RWPE2 (cell line): ENCODE results near the gene CRISPLD2.

Experiments used
- ATAC-seq: fragments of 200-7000 bp; cut with Tn5 transposase; 3 replicates; pipeline ENCODE4 v1.9.1; 2021; ENCODE audit warnings: low read depth
- DNase-seq: peaks from one replicate; pipeline ENCODE4 v3.0.0-alpha.2; 2020; ENCODE audit warnings: low spot score
- H3K27ac ChIP-seq: fragments of 450-650 bp; 2 replicates; pipeline ENCODE4 v1.5.1; 2017; ENCODE audit warnings: mild to moderate bottlenecking; ENCODE audit not compliant: poor library complexity, severe bottlenecking
- H3K27me3 ChIP-seq: fragments of 250-450 bp; sonication (Bioruptor Pico); 2 replicates; pipeline ENCODE4 v1.5.1; 2021; ENCODE audit warnings: mild to moderate bottlenecking, moderate library complexity; ENCODE audit not compliant: insufficient read depth, poor library complexity, severe bottlenecking
- H3K36me3 ChIP-seq: fragments of 250-450 bp; sonication (Bioruptor Pico); 2 replicates; pipeline ENCODE4 v1.5.1; 2020; ENCODE audit warnings: low read depth, mild to moderate bottlenecking, moderate library complexity
- H3K4me1 ChIP-seq: fragments of 250-450 bp; sonication (Bioruptor Pico); 2 replicates; pipeline ENCODE4 v1.5.1; 2021; ENCODE audit warnings: mild to moderate bottlenecking, moderate library complexity; ENCODE audit not compliant: insufficient read depth, poor library complexity, severe bottlenecking
- H3K4me3 ChIP-seq: fragments of 250-450 bp; sonication (Bioruptor Pico); 2 replicates; pipeline ENCODE4 v1.5.1; 2021; ENCODE audit warnings: mild to moderate bottlenecking, moderate library complexity; ENCODE audit not compliant: severe bottlenecking
- H3K9me3 ChIP-seq: fragments of 250-450 bp; sonication (Bioruptor Pico); 2 replicates; pipeline ENCODE4 v1.5.1; 2021; ENCODE audit warnings: mild to moderate bottlenecking, moderate library complexity; ENCODE audit not compliant: severe bottlenecking
- CTCF ChIP-seq: fragments of 450-650 bp; IDR thresholded peaks from one replicate; pipeline ENCODE4 v1.5.1; 2017; ENCODE audit warnings: mild to moderate bottlenecking, moderate library complexity; ENCODE audit not compliant: poor library complexity, severe bottlenecking

CRISPLD2 gene, protein sequence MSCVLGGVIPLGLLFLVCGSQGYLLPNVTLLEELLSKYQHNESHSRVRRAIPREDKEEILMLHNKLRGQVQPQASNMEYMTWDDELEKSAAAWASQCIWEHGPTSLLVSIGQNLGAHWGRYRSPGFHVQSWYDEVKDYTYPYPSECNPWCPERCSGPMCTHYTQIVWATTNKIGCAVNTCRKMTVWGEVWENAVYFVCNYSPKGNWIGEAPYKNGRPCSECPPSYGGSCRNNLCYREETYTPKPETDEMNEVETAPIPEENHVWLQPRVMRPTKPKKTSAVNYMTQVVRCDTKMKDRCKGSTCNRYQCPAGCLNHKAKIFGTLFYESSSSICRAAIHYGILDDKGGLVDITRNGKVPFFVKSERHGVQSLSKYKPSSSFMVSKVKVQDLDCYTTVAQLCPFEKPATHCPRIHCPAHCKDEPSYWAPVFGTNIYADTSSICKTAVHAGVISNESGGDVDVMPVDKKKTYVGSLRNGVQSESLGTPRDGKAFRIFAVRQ

DNA sequence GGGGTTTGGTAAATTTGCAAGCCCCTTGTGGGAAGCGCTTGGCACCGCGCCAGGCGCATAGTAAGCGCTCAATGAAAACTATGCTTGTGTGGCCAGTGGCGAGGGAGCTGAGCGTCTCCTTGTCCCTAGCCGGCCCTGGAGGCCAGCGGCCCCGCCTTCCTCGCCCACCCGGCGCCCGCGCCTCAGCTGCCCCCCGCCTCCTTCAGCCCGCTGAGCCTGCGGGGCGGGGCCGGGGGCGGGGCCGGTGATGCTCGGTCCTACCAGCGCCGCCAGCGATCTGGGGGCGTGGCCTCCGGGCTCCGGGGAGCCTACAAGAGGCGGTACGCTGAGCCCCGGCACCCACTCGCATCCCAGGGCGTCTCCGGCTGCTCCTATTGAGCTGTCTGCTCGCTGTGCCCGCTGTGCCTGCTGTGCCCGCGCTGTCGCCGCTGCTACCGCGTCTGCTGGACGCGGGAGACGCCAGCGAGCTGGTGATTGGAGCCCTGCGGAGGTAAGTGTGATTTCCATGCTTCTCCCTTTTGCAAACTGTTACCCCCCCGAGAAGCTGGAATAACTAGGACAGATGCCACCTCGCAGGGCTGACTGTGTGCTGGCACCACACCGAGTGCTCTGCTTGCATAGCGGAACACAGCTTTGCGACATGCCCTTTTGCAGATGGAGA lies at the start of gene CRISPLD2:
TSS of gene CRISPLD2 (plus strand) at position 342 of the 661 bp plus-strand sequence. CDS start 18,511 bp downstream, outside the sequence.
- peak; percentile 97 for ATAC-seq
- H3K36me3 ChIP-seq: no peaks in the 10 kb centered on the region
- H3K4me1 ChIP-seq: peaks cover 4% of the 10 kb centered on the region
- TF ChIP-seq CTCF: no peak
- peak; percentile 94 for DNase-seq
- H3K27me3 ChIP-seq: peaks cover 6% of the 10 kb centered on the region
- peak within 1 kb of the TSS; percentile 11 for H3K4me3 ChIP-seq
- no peak within 1 kb of the TSS for H3K27ac ChIP-seq
- H3K9me3 ChIP-seq: no peaks in the 10 kb centered on the region

- no peak for TF ChIP-seq CTCF
- Histone ChIP-seq H3K27ac (no peak overlapping the region), H3K27me3 (no peaks in the 10 kb centered on the region), H3K4me3 (no peak overlapping the region), H3K4me1 (no peaks in the 10 kb centered on the region), H3K9me3 (no peaks in the 10 kb centered on the region), H3K36me3 (peaks cover 95% of the 10 kb centered on the region)
- DNase-seq: no peak
- peak; percentile 43; the same call in 1 of the 3 replicates for ATAC-seq
Measured at GRCh38 chr16:84773312-84773711, 46.5 kb upstream of the CRISPLD2 start.

DNA sequence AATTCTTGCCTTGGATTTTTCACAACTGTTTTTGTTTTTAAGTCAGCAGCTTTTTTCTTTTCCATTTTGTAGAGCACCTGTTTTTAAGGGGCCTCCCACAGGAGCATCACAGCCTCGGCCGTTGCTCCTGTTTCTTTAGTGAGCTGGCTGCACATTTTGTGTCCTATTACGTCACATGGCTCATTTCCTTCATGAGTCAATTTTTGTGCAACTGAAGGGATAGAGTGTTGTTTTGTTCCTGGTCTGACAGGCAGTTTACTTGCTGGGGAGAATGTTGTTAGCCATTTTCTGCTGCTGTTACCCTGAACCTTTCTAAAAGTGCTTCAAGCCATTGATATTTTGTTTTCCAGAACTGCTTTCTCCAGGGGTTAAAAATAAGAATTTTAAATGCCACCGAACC lies 45.0 kb upstream of the CRISPLD2 start:
- Histone ChIP-seq H3K27ac (no peak overlapping the region), H3K36me3 (peaks cover 95% of the 10 kb centered on the region), H3K27me3 (no peaks in the 10 kb centered on the region), H3K4me1 (no peaks in the 10 kb centered on the region), H3K9me3 (no peaks in the 10 kb centered on the region), H3K4me3 (no peak overlapping the region)
- no peak for TF ChIP-seq CTCF
- ATAC-seq: peak; percentile 76
- no peak for DNase-seq

GRCh38 chr16:84775262-84775810 lies 44.4 kb upstream of the CRISPLD2 start:
- H3K27ac ChIP-seq: no peak overlapping the region
- no peak for TF ChIP-seq CTCF
- H3K4me3 ChIP-seq: no peak overlapping the region
- H3K9me3 ChIP-seq: no peaks in the 10 kb centered on the region
- H3K27me3 ChIP-seq: no peaks in the 10 kb centered on the region
- no peaks in the 10 kb centered on the region for H3K4me1 ChIP-seq
- H3K36me3 ChIP-seq: peaks cover 92% of the 10 kb centered on the region
- ATAC-seq (no peak), DNase-seq (no peak)
